Effector memory CD4-positive, alpha-beta T cell (primary cell): ENCODE measurements around the gene YWHAB.

ENCODE experiments used
- DNase-seq, 3 donors: peaks; one replicate each; pipeline ENCODE4 v3.0.0-alpha.2; 2020
- H3K27ac ChIP-seq: 2 replicates; pipeline ENCODE4 v1.7.0; 2013; ENCODE audit warnings: mild to moderate bottlenecking, low read length, moderate library complexity; ENCODE audit not compliant: insufficient read depth, poor library complexity, severe bottlenecking
- H3K27me3 ChIP-seq: replicated peaks from 2 replicates; pipeline ENCODE4 v1.7.0; 2013; ENCODE audit warnings: mild to moderate bottlenecking, low read length; ENCODE audit not compliant: insufficient read depth, control insufficient read depth, poor library complexity, severe bottlenecking
- H3K36me3 ChIP-seq: 2 replicates; pipeline ENCODE4 v1.7.0; 2013; ENCODE audit warnings: mild to moderate bottlenecking, low read length, moderate library complexity; ENCODE audit not compliant: control insufficient read depth, insufficient read depth
- H3K4me1 ChIP-seq: 2 replicates; pipeline ENCODE4 v1.7.0; 2013; ENCODE audit warnings: low read length, mild to moderate bottlenecking; ENCODE audit not compliant: control insufficient read depth, insufficient read depth, poor library complexity, severe bottlenecking
- H3K4me3 ChIP-seq: 2 replicates; pipeline ENCODE4 v1.7.0; 2013; ENCODE audit warnings: low read length, low read depth, mild to moderate bottlenecking; ENCODE audit not compliant: insufficient read depth, poor library complexity, severe bottlenecking
- H3K9me3 ChIP-seq: 2 replicates; pipeline ENCODE4 v1.7.0; 2013; ENCODE audit warnings: mild to moderate bottlenecking, low read length, moderate library complexity; ENCODE audit not compliant: control insufficient read depth

The YWHAB gene

DNA sequence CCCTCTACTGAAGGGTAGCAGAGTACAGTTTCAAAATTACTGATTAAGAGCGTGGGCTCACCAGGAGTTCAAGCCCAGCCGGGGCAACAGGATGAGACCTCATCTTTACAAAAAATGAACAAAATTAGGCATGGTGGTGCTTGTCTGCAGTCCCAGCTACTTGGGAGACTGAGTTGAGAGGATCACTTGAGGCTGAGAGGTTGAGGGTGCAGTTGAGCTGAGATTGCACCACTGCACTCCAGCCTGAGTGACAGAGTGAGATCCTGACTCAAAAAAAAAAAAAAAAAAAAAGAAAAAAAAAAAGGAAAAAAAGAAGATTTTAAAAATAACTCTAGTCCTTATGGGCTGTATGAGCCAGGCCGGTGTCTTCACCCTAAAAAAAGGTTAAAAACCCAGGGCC, 43.1 kb downstream of the YWHAB start:
- Histone ChIP-seq H3K27me3 (no peaks in the 10 kb centered on the region), H3K4me3 (no peak overlapping the region), H3K36me3 (peaks cover 9% of the 10 kb centered on the region), H3K4me1 (no peaks in the 10 kb centered on the region), H3K27ac (no peak overlapping the region), H3K9me3 (no peaks in the 10 kb centered on the region)
- DNase-seq: no peak

DNA sequence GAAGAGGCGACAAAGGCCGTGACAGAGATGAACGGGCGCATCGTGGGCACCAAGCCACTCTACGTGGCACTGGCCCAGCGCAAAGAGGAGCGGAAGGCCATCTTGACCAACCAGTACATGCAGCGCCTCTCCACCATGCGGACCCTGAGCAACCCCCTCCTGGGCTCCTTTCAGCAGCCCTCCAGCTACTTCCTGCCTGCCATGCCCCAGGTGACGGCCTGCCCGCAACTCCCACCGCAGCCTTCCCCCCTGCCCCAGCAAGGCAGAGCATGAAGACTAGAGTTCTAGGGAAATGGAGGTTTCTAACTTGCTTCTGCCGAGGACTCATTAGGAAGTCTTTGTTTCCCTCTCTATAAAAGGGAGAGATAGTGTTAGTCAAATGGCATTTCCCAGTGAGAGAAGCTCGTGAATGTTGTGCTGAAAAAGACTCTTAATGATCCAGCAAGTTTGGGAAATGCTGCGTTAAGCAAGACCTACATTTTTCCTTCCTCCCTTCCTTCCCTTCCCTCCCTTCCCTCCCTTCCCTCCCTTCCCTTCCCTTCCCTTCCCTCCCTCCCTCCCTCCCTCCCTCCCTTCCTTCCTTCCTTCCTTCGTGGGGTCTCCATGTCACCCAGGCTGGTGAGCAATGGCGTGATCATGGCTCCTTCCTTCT, 45.1 kb downstream of the YWHAB start:
- no peak overlapping the region for H3K4me3 ChIP-seq
- no peaks in the 10 kb centered on the region for H3K27me3 ChIP-seq
- no peak for DNase-seq
- H3K27ac ChIP-seq: no peak overlapping the region
- H3K36me3 ChIP-seq: peaks cover 9% of the 10 kb centered on the region
- no peaks in the 10 kb centered on the region for H3K9me3 ChIP-seq
- H3K4me1 ChIP-seq: no peaks in the 10 kb centered on the region

GRCh38 chr20:44931911-44932310, 46.4 kb downstream of the YWHAB start:
- no peak overlapping the region for H3K27ac ChIP-seq
- H3K4me1 ChIP-seq: no peaks in the 10 kb centered on the region
- no peak overlapping the region for H3K4me3 ChIP-seq
- H3K27me3 ChIP-seq: no peaks in the 10 kb centered on the region
- no peaks in the 10 kb centered on the region for H3K9me3 ChIP-seq
- no peak for DNase-seq
- peaks cover 9% of the 10 kb centered on the region for H3K36me3 ChIP-seq

- Histone ChIP-seq H3K9me3 (no peaks in the 10 kb centered on the region), H3K4me1 (no peaks in the 10 kb centered on the region), H3K27ac (no peak overlapping the region), H3K4me3 (no peak overlapping the region), H3K36me3 (peaks cover 9% of the 10 kb centered on the region), H3K27me3 (no peaks in the 10 kb centered on the region)
- no peak for DNase-seq
Measured at GRCh38 chr20:44932916-44933315, 47.4 kb downstream of the YWHAB start.

- H3K36me3 ChIP-seq: peaks cover 29% of the 10 kb centered on the region
- no peak overlapping the region for H3K27ac ChIP-seq
Measured at GRCh38 chr20:44936510-44936909, 51.0 kb downstream of the YWHAB start.

DNA sequence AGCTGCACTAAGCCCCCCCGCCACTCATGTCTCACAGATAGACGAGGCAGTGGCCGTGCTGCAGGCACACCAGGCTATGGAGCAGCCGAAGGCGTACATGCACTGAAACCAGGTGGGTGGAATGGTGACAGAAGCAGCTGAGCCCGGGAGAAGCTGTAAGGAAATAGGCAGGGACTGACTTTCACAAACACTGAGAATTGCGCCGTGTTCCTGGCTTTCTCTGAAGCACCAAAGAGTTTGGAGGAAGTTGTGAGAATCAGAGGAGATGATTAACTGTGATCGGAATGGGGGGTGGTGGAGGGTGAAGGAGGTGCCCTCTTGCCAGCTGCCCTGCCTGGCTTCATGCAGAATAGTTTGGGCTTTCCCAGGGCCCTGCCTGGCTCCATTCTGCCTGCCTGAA, 53.1 kb downstream of the YWHAB start:
- no peak overlapping the region for H3K27ac ChIP-seq
- peaks cover 40% of the 10 kb centered on the region for H3K36me3 ChIP-seq
- H3K4me1 ChIP-seq: no peaks in the 10 kb centered on the region

More at GRCh38 chr20:44936510-44936909, 51.0 kb downstream of the YWHAB start:
- DNase-seq: no peak
- no peaks in the 10 kb centered on the region for H3K27me3 ChIP-seq
- no peaks in the 10 kb centered on the region for H3K9me3 ChIP-seq
- no peak overlapping the region for H3K4me3 ChIP-seq
- H3K4me1 ChIP-seq: no peaks in the 10 kb centered on the region

DNA sequence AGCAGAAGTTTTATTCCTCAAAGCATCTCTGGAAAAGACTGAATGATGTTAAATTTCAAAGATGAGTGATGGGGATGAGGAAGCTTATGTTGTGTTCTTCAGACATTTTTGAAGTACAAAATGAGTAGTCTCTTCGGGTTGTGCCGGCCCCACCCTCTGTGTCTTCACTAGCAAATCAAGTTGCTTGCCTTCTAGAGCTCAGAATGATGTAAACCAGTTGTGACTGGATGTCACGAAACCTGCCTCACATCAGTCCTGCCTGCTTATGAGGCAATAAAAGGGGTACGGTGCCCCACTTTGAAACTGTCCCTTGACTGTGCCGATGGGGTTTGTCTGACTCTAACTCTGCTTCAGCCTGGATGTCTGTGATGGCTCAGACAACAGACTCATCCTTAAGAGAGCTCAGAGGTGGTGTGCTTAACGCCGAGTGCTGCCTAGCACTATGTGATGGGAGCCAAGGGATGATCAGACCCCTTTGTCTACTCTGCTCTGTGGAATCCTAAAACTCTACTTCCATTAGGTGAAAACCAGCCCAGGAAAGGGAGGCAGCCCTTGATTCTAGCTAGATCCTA, 55.7 kb downstream of the YWHAB start:
- Histone ChIP-seq H3K9me3 (no peaks in the 10 kb centered on the region), H3K27ac (no peak overlapping the region), H3K4me1 (no peaks in the 10 kb centered on the region), H3K36me3 (peaks cover 55% of the 10 kb centered on the region), H3K27me3 (no peaks in the 10 kb centered on the region), H3K4me3 (no peak overlapping the region)
- no peak for DNase-seq

More for the DNA sequence above, 53.1 kb downstream of the YWHAB start:
- no peaks in the 10 kb centered on the region for H3K9me3 ChIP-seq
- H3K27me3 ChIP-seq: no peaks in the 10 kb centered on the region
- H3K4me3 ChIP-seq: no peak overlapping the region
- DNase-seq: no peak

GRCh38 chr20:44942264-44942973, 56.9 kb downstream of the YWHAB start:
- Histone ChIP-seq H3K4me1 (no peaks in the 10 kb centered on the region), H3K27ac (no peak overlapping the region), H3K9me3 (no peaks in the 10 kb centered on the region), H3K4me3 (no peak overlapping the region), H3K27me3 (no peaks in the 10 kb centered on the region), H3K36me3 (peaks cover 62% of the 10 kb centered on the region)
- no peak for DNase-seq

DNA sequence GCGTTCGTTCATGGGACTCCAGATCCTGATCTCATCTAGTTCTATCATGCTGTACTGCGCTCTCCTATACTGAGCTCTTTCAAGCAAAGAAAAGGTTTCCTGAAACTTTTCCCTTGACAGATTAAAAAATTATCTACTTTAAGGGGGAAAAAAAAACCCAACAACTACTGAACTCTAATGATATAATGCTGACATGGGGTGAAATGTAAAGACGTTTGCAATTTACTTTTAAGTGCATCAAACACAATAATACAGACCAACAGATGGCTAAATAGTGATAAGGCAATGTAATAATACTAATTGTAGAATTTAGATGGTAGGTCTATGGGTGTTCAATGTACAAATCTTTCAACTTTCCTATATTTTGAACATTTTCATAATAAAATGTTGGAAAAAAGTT, 58.3 kb downstream of the YWHAB start:
- Histone ChIP-seq H3K9me3 (no peaks in the 10 kb centered on the region), H3K36me3 (peaks cover 67% of the 10 kb centered on the region), H3K27me3 (no peaks in the 10 kb centered on the region), H3K4me1 (no peaks in the 10 kb centered on the region), H3K4me3 (no peak overlapping the region), H3K27ac (no peak overlapping the region)
- DNase-seq: no peak

GRCh38 chr20:44945261-44945660, 59.8 kb downstream of the YWHAB start:
- Histone ChIP-seq H3K9me3 (no peaks in the 10 kb centered on the region), H3K4me1 (no peaks in the 10 kb centered on the region), H3K4me3 (no peak overlapping the region), H3K27ac (no peak overlapping the region), H3K36me3 (peaks cover 75% of the 10 kb centered on the region), H3K27me3 (no peaks in the 10 kb centered on the region)
- no peak for DNase-seq
